Measurements from ENCODE around the gene KCND2.

The KCND2 gene

DNA sequence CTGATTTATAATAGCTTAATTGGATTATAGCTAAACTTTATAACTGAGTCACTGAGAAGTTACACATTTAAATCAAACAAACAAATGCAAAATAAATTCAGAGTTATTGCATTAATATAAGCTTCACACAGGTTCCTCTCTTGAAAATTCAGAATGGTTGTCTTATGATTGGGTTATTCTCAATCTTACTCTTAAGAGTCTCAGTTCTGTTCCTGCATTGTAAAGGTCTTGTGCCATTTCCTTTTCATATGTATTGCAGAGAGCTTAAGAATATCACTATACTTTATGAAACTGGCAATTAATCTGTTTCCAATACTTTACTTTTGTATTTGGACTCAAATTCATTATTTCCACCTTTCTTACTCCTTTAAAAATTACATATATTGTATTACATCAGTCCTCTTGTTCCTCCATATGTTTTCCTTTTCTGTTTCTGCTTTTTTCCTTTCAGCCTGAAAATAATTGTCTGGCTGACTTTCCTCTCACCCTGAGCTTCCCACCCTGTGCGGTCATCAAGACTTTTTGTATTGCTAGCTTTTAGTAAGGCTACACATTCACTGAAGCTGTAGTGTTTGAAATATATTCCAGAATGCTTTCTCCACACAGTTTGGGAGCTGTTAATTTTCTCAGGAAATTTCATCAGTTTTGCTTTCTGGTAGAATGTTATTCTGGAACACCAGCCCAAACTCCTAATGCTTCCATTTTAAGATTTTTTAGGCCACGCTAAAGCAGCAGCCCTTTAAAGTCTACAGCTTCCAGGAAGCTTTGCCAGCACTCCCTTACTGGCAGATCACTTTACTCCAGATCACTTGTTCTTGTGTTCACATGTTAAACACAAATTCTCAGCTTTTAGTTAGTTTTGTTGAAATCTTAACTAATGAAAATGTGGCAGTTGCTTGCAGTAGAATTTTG, 139.4 kb downstream of the KCND2 start:
- DNase-seq: no peak

DNA sequence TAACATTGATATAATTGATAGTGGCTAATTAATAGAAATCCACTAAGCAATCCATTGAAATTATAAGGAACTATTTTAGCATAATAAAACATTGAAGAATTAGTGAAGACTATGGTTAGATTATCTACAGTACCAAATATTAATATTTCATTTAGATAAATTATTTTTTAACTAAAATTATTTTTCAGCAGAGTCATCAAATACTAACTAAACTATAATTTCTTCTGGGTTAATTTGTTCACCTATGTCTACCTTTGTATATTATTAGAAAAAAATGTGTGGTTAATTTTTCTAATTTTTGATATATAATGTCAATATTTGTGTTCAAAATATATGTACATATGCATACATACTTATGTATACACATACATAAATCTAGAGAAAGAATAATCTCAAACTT, 140.2 kb downstream of the KCND2 start:
- DNase-seq: no peak

DNA sequence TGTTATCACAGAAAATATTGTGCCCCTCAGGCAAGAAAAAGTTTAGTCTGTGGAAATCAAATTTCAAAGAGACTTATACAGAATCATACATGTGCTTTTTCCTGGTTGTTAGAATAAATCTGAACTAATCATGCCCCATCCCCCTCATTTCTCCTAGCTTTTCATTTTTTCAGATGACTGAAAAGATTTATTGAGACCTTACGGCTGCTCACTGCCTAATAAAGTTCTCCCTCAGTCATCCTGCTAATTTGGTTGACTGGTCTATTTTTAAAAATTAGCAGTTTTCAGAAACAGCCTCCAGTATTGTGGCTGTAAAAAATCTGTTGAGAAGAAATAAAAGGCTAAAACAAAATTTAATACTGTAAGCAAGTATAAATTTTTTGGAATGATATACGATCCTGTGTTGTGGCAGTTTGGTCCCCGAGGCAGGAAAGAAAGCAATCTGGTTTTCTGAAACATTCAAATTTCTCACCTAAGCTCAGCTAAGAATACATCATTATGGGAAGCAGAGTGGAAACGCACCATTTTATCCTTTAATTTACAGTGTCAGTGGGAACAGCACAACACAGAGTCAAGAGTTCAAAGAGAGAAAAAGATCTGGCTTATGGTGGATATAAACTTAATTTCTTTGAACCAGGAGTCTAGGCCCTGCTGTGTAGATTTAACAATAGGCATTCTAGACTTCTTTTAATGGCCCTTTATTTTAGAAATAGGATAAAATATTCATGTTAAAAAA, 144.4 kb downstream of the KCND2 start:
- no peak for DNase-seq

DNA sequence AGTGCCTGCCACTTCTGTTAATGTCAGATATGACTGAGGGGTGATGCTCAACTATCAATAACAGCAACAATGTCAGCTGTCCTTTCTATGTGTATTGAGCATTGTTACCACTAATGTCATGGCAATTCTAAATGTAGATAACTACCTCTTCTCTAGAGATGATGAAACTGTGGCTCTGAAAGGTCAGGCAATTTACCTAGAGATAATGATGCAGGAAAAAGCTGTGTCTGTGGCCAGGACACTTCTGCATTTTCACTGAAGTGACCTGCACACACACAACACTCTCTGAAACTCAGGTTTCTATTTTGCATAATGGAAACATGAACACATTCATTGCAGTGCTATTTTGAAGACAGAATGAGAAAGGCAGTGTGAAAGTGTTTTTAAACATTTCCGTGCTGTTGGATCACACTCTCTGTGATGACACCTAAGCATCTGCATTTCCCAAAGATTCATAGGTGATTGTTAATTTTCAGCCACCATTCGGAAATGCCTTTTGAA, 148.2 kb downstream of the KCND2 start:
- no peak for DNase-seq

DNA sequence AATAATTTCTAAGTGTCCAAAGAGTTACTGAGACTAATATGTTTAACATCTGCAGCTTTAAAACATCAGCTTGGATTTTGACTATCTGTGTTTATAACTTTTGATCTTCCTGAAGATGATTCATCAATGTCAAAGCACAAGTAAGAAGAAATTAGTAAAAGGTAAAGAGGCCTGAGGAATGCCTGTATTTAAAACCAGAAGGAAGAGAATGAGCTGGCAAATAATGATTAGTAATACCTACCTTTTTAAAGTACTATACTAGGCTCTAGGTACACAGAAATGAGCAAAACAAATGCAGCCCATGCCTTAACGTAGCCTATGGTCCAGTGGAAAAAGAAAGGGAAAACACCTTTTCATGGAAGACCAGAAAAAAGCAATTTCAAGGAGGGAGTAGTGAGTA, 158.0 kb downstream of the KCND2 start:
- DNase-seq: no peak

DNA sequence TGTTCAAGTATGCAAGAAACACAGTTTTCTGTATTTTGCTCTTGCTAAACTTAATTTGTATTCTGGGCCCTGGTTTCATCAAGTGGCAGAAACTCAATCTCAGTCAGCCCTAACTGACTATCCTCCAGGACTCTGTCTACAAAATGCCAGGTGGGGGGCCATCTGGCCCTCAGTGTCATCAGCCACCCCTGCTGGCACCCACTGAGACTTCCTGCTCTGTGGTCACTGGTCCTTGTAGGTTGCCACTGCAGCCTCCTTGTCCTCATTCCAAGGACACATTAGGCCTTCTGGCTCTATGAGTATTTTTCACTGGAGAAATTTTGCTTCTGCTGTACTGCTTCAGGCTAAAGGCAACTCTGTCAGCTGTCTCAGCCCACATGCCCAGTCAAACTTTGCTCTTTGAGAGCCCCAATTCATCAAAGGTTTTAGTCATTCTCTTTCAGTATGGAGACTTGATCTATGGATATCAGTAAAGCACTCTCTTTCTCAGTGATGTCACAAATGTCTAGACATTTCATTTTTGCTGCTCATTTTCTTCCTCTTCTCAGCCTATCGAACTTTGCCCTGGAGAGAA, 163.6 kb downstream of the KCND2 start:
- DNase-seq: no peak

DNA sequence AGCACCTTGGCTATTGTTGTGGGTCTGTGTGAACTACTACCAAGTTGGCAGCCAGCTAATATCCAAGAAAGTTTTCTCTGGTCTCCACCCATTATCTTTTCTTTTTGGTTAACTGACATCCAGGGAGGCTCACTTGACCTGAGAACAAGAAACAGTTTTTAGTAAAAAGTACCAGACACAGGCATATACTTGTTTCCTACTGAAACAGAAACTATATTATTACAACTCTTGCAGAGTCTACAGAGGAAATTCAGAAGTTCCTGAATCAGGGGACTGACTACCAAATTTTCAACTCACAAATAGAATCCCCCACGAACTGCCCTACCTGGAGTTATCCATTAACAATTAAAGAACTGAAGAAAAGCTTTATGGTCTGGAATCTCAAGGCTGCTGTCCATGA, 168.9 kb downstream of the KCND2 start:
- no peak for DNase-seq

DNA sequence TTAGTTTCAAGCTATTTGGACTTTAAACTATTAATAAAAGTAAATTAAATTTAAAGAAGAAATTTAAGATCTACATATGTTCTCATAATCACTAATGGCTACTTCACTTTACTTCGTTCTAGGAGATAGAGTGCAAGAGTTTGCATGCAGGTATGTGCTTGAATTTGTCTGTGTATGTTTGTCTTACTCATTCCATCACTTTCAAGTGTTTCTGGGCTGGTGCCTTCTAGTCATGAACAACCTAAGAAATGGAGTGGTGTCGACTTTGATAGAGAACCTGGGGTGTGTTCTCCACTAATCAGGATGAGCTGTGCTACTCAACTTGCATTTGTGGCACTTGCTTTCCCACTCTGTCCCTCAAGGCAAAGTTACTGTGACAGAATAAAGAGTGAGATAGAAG, 169.9 kb downstream of the KCND2 start:
- DNase-seq: no peak

DNA sequence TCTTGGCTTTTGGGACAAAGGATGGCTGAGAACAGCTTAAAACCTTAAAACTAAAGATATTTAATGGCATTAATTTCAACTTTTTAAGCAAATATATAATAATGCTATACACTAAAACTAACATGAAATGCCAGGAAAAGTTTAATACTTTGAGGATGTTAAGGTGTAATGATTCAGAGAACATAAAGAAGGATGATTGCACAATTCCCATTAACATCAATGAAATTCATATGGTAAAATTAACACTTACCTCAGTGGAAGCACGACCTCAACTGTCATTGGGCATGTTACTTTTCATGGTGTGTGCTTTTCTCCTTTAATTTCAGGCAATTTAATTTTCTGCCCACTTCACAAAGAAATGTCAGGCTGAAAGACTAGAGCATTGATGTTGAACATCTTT, 171.7 kb downstream of the KCND2 start:
- DNase-seq: no peak

DNA sequence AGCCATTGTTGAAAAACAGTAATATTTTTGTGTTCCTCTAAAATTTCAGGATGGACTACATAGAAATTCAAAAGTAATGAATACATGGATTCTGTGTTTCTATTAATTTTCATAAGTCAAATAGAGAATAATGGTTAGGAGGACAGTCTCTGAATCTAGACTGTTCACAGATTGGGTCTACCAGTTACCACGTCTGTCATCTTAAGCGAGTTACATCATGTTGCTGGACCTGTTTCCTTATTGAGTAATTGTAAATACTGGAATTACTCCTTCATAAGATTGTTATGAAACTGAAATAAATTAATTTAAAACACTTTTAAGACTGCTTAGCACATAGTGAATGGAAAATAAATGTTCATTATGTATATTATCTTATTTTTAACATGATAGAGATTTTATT, 172.3 kb downstream of the KCND2 start:
- no peak for DNase-seq

DNA sequence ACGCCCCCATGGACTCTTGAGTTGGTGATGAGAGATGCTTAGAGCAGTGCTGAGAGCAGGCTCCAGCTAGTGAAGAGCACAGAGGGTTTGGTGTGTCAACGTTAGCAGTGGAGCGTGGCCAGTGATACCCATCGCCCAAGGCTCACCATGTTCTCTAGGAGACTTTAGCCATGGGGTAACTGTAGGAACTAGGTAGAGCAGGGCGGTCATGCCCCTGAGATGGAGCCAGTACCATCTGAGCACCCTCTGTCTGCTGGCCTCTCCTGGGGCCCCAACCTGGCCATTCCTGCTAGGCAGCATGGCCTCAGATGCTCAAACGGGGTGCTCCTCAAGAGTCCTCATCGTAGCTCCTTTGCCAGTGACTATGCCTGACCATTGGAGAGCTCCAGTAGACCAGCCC, 179.7 kb downstream of the KCND2 start:
- no peak for DNase-seq

DNA sequence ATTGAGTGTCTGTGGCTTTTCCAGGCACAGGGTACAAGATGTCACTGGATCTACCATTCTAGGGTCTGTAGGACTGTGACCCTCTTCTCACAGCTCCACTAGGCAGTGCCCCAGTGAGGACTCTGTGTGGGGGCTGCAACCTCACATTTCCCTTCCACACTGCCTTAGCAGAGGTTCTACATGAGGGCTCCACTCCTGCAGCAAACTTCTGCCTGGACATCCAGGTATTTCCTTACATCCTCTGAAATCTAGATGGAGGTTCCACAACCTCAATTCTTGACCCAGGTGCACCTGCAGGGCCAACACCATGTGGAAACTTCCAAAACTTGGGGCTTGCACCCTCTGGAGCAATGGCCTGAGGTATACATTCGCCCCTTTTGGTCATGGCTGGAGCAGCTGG, 183.7 kb downstream of the KCND2 start:
- no peak for DNase-seq

DNA sequence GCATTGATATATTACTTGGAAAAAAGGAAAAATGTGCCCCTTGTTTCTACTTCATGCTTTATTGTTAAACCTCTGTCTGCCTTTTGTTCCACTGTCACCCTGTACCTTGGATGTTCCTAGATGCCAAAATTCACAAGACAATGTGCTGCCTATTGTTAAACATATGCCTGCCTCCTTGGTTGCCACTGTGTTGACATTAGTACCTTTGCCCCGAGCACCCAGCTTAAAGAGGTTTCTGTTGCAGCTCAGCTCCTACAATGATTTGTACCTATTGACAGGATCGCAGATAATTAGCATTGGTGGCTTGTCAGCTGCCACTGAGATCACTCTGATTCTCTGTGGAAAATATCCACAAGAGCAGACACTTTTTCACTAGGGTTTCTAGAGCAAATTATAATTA, 188.0 kb downstream of the KCND2 start:
- no peak for DNase-seq

DNA sequence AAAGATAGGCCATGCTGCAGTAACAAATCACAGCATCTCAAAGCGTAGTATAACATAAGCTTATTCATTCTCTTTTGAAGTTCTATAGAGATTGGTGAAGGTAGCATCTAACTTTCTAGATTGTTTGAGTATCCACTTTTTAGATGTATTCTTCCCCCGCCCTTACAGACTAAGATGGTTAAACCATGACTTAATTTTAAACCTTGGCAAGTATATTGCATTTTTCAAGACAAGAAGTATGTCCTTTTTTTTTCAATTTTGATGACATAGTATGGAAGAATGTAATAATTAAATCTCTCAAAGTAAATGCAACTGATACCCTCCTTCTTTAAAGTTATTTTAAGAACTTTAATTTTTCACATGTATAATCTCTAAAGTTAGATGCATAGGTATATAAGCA, 190.0 kb downstream of the KCND2 start:
- DNase-seq: no peak

DNA sequence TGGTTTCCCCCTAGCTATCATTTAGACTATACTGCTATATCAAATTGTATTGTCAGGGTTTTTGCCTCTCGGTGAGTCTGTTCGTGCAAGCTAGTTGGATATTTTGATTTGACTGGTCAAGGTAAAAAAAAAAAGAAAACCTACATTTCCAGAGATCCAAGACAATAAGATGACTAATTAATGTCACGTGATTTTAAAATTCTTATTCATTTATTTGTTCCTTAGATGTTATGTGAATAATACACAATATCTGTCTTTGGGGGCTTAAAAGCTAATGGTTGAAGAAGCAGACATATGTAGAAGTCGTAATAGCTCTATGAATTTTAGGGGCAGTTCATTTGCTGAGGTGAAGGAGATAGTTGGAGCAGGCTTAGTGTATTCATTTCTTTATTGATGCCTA, 191.1 kb downstream of the KCND2 start:
- DNase-seq: no peak

DNA sequence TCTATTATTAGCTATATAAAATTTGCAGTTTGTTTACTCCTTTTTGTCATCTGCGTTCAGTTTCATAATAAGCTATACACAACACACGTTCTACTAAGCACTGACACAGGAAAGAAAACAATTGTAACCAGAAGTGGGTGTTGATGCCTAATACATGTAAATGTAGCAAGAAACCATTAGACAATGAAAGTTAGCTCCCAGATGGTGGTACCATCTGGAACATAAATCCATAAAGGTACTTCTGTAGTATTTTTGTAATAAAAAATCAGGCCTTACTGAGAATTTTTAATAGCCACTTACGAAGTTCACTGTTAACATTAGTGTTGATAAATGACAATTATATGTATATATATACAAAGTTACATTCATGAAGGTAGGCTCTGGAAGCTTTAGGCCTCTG, 194.7 kb downstream of the KCND2 start:
- no peak for DNase-seq

DNA sequence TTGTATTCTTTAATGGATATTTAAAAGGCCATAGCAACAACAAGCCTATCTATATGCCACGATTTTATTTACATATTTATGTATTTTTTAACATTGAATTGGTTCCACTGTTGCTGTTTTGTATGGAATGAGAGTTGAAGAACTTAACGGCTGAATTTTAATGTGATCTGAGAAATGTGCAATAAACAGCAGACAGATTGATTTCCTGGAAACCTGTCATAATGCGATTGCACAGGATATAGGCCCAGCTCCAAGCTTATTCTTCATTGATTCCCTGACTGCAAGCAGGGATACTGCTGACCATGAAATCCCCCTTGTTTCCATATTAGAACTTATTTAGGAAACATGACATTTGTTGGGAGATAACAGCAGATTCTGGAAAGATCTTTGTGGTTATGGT, 195.6 kb downstream of the KCND2 start:
- DNase-seq: no peak

DNA sequence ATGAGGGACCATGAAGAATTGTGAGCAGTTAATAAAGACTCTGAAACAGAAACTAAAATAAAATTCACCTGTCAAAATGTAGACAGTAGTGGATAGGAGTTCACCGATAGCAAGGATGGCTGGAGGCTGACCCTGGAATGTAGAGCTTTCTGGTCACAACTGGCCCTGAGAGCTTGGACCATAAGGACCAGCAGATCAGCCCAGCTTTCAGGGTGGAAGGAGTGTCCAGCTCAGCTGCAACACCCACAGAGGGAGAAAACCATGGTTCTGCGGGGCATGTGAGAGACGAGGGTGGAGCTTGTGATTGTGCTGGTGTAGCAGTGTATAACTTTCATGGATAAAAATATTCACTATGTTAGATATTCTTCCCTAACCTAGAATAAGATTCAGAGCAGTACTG, 199.9 kb downstream of the KCND2 start:
- no peak for DNase-seq

DNA sequence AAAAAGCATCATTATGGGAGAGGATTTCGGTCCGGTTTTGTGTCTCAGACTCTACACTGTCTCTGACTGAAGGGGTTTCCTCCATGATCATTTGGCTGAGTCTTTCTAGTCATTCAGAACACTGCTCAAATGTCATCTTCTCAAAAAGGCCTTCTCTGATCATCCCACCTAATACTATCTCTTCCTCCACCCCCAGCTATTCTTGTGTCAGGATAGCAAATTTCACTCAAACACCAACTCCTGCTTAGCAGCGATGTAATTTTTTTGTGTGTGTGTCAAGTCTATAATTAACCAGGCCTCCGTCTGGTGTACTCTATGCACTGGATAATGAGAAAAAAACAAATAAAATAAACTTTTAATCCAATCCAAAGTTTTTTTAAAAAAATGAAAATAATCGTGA, 200.4 kb downstream of the KCND2 start:
- no peak for DNase-seq

DNA sequence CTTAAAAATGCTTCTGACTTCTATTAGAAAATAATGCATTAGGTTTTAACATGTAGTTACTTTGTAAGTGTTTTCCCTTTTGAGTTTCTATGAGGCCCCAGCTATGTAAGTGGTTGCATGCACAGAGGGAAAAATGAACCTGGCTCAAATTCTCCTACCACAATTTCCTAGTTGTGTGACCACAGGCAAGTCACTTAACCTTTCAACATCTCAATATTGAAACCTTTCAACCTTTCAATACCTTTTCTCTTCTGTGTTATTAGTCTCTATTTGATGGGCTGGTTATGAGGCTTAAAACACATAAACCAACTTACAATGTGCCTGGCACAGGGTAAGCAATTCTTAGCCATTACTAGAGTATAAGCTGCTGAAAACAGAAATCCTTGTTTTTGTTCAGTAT, 203.0 kb downstream of the KCND2 start:
- DNase-seq: no peak

DNA sequence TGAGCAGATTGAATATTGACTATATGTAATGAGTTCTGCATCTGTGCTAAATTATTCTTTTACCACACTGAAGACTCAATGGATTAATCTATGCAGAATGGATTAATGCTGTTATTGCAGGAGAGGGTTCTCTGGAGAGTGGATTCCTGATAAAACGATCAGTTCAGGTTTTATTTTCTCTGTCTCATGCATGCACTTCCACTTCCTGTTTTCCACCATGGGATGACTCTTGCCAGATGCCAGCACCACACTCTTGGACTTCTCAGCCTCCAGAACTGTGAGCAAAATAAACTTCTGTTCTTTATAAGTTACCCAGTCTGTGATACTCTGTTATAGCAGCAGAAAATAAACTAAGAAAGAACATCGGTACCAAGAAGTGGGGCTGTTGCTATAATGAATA, 207.5 kb downstream of the KCND2 start:
- DNase-seq: no peak

DNA sequence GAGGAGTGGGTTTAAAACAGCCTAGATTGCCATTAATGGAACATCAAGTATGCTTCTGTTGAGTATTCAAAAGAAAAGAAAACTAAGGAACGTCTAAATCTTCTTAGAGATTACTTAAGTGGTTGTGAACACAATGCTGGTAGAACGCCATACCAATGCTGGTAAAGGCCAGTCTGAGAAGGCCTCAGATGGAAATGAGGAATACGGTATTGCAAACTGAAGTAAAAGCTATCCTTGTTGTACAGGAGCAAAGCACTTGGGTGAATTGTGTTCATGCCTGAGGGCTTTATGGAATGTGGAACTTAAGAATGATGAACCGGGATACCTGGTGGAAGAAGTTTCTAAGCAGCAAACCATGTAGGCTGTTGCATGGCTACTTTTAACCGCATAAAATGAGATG, 208.0 kb downstream of the KCND2 start:
- no peak for DNase-seq

DNA sequence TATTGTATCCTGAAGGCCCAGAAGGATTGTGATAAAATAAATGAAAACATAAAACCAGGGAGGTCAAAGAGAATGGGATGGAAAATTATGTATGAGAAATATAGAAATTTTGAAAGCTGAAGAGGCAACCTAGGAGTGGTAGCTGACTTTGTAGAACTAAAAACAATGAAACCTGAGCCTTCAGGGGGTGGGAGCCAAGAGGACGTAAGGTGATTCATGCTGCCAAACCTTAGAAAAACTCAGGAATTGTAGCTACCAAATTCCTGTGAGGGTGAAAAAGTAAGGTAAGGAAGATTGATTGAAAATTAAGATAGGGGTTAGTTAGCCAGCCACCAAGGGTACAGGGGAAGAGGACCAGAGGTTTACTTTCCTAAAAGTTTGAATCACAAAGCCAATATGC, 213.2 kb downstream of the KCND2 start:
- DNase-seq: no peak

DNA sequence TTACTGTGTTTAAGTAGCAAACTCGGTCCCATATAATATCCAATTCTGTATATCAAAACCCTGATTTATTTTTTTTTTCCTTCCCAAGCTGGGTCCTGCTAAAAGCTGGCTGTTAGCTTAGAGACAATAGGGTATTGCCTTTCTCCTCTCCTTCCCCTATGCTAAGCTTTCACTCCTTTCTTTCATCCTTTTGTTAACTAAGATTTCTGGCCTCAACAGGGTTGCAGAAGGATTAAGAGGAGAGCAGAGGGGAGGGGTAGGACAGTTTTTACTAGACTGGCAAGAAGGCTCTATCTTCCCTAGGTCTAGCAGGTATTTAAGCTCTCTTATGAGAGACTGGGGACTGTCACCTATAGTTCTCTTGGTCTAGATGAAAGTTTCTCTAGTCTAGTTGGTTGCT, 229.2 kb downstream of the KCND2 start:
- DNase-seq: no peak
